Measurements from ENCODE around the gene PODXL2.

The PODXL2 gene

GRCh38 chr3:127688022-127688415 is 59.0 kb downstream of the PODXL2 start:
- Histone ChIP-seq H3K4me1 (peaks cover 0 to 42% (median 35%) of the 10 kb centered on the region in 4 donors), H3K27ac (peak overlapping the region; percentile 79 to 82)

GRCh38 chr3:127688416-127689265 is 59.7 kb downstream of the PODXL2 start:
- Histone ChIP-seq H3K4me1 (peaks cover 0 to 42% (median 35%) of the 10 kb centered on the region in 4 donors), H3K36me3 (peaks cover 4 to 16% (median 4%) of the 10 kb centered on the region in 3 donors), H3K27me3 (no peaks in the 10 kb centered on the region), H3K27ac (peak overlapping the region; percentile 79 to 82), H3K9me3 (no peaks in the 10 kb centered on the region), H3K4me3 (no peak overlapping the region)
- intact Hi-C loops (cut with DNase I; ENCODE audit: low total_unique reads), result no loop called here
- TF ChIP-seq, protein P1, sequence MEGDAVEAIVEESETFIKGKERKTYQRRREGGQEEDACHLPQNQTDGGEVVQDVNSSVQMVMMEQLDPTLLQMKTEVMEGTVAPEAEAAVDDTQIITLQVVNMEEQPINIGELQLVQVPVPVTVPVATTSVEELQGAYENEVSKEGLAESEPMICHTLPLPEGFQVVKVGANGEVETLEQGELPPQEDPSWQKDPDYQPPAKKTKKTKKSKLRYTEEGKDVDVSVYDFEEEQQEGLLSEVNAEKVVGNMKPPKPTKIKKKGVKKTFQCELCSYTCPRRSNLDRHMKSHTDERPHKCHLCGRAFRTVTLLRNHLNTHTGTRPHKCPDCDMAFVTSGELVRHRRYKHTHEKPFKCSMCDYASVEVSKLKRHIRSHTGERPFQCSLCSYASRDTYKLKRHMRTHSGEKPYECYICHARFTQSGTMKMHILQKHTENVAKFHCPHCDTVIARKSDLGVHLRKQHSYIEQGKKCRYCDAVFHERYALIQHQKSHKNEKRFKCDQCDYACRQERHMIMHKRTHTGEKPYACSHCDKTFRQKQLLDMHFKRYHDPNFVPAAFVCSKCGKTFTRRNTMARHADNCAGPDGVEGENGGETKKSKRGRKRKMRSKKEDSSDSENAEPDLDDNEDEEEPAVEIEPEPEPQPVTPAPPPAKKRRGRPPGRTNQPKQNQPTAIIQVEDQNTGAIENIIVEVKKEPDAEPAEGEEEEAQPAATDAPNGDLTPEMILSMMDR (IDR thresholded peaks at IDR 0.05), result no peak
- peak; percentile 29 to 80 for DNase-seq

More at GRCh38 chr3:127688022-127688415, 59.0 kb downstream of the PODXL2 start:
- Histone ChIP-seq H3K4me3 (no peak overlapping the region), H3K9me3 (no peaks in the 10 kb centered on the region), H3K36me3 (peaks cover 0 to 10% (median 4%) of the 10 kb centered on the region in 3 donors), H3K27me3 (no peaks in the 10 kb centered on the region)
- intact Hi-C loops (cut with DNase I; ENCODE audit: low total_unique reads), result no loop called here
- TF ChIP-seq, protein P1 (IDR thresholded peaks at IDR 0.05), result no peak
- DNase-seq, result no peak

DNA sequence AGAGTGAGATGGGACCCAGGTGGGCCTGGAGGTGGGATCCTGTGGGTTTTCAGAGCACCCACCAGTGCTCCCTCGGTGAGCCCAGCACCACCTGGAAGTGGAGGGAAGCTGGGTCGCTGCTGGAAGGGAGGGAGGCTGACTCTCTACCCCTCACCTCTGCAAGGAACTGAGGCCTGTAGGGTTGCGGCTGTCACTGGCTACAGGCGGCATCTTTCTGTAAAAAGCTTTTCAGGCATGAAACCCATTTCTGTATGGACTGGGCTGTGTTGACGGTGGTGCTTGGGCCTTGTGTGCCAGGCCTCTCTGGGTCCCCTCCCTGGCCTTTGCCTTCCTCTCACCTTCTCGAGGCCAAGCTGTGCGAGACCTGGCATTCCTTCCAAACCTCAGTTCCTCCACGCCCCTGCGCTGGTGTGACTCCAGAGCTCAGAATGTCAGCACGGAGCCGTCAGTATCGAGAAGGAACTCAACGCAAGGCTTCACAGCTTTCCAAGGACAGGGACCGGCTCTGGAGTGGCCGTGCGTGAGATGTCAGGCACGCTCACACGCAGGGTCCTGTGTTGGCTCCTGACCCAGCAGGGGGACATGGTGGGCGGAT is 60.4 kb downstream of the PODXL2 start:
- Histone ChIP-seq H3K4me1 (peaks cover 0 to 42% (median 35%) of the 10 kb centered on the region in 4 donors), H3K36me3 (peaks cover 4 to 18% (median 6%) of the 10 kb centered on the region in 3 donors), H3K9me3 (no peaks in the 10 kb centered on the region), H3K27ac (peak overlapping the region; percentile 79 to 82), H3K4me3 (no peak overlapping the region), H3K27me3 (no peaks in the 10 kb centered on the region)
- peak; percentile 12 to 64 for DNase-seq
- intact Hi-C loops (cut with DNase I; ENCODE audit: low total_unique reads), result no loop called here
- TF ChIP-seq, protein P1 (IDR thresholded peaks at IDR 0.05), result no peak

DNA sequence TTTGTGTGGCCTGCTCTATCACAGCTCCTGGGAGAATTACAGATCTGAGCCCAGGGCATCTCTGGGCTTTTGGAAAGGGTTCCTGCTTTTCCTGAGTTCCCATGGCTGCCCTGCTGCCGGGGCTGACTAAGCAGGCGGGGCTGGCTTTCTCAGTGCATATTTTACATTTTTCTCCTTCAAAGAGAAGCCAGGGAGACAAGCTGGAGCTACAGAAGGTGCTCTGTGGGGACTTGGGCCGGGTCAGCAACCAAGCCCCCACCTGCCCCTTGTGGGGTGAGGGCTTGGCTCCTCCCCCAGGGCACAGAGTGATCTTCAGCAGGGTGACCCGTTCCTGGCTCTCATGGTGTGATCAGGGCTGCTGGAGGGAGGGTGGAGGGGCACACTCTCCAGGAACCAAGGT is 61.1 kb downstream of the PODXL2 start:
- intact Hi-C loops (cut with DNase I; ENCODE audit: low total_unique reads), result no loop called here
- Histone ChIP-seq H3K27ac (peak overlapping the region; percentile 79 to 82), H3K27me3 (no peaks in the 10 kb centered on the region), H3K36me3 (peaks cover 4 to 18% (median 11%) of the 10 kb centered on the region in 3 donors), H3K9me3 (no peaks in the 10 kb centered on the region), H3K4me1 (peaks cover 0 to 42% (median 35%) of the 10 kb centered on the region in 4 donors), H3K4me3 (no peak overlapping the region)
- DNase-seq, result peak; percentile 22 to 74
- TF ChIP-seq, protein P1 (IDR thresholded peaks at IDR 0.05), result no peak

DNA sequence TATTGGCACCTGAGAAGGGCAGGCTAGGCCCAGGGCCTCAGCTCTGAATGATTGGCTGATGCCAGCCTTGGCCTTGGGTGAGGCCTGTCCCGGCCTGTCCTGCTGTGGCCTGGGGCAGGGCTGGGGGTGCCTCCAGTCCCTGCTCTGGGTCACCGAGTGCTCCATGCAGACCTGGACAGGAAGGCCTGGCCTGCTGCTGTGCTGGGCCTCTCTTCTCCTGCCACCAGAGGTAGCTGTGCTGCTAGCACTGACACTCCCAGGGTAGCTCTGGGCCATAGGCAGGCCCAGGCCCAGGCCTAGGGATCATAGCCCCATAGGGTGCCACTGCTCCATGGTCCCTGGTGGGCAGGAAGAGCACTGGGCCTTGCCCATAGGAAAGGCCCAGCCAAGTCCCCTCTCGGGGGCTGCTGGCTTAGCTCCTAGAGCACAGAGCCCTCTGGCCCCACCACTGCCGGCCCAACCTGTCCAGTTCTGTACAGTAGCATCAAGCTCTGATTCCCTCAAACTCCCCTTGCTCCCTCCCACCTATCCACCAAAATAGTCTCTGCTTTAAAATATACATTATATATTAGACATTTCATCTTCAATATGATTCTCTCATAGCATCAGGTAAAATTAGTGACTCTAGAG is 62.0 kb downstream of the PODXL2 start:
- Histone ChIP-seq H3K27ac (peak overlapping the region; percentile 79 to 82), H3K4me1 (peaks cover 0 to 43% (median 35%) of the 10 kb centered on the region in 4 donors), H3K9me3 (no peaks in the 10 kb centered on the region), H3K36me3 (peaks cover 4 to 18% (median 11%) of the 10 kb centered on the region in 3 donors), H3K4me3 (no peak overlapping the region), H3K27me3 (no peaks in the 10 kb centered on the region)
- intact Hi-C loops (cut with DNase I; ENCODE audit: low total_unique reads), result no loop called here
- peak in 1 of 2 donors; percentile 86 for DNase-seq
- TF ChIP-seq, protein P1 (IDR thresholded peaks at IDR 0.05), result peak; percentile 59 to 69
